H1 (cell line): ENCODE data around the gene NKIRAS2. TPM values are rescaled to one million over a fixed set of nuclear protein-coding genes. Genes with fewer than 3 reads are reported as not detected.
A peak's percentile ranks its signal among the peaks of the same experiment; 100 is the strongest.

Experiments
- CTCF ChIA-PET: fragments of 300-600 bp; sonication (Branson Sonifier 250); formaldehyde crosslinking; loops from one replicate; lab custom pipeline; 2021; ENCODE audit not compliant: partially characterized antibody; lab: Charles Lee
- POLR2A ChIA-PET: fragments of 300-600 bp; sonication (Branson Sonifier 250); formaldehyde crosslinking; loops from one replicate; lab custom pipeline; 2021; ENCODE audit warnings: inconsistent platforms; ENCODE audit not compliant: partially characterized antibody; lab: Charles Lee
- DNase-seq, 2 experiments: peaks; one replicate each; pipeline versions ENCODE4 v3.0.0 to v3.0.0-alpha.2; 2010 to 2022; ENCODE audit warnings: low spot score in 2 of 2, low read depth in 1 of 2, mixed read lengths in 1 of 2
- FAIRE-seq: peaks from 2 replicates; lab custom pipeline; 2011; peaks lifted over from hg19 to GRCh38; lab: Jason Lieb, UNC
- H2AFZ ChIP-seq: 2 replicates; pipeline ENCODE4 v1.8.1; 2012; ENCODE audit warnings: low read length, inconsistent platforms
- H2AK5ac ChIP-seq: 2 replicates; pipeline ENCODE4 v1.6.1; 2013; ENCODE audit warnings: low read depth, low read length
- H2BK120ac ChIP-seq: replicated peaks from 2 replicates; pipeline ENCODE3; 2013; ENCODE audit warnings: low read depth, low read length, inconsistent platforms
- H2BK12ac ChIP-seq: 2 replicates; pipeline ENCODE4 v1.6.1; 2013; ENCODE audit warnings: low read depth, low read length
- H2BK15ac ChIP-seq: 2 replicates; pipeline ENCODE4 v1.6.1; 2013; ENCODE audit warnings: low read length
- H2BK20ac ChIP-seq: 2 replicates; pipeline ENCODE4 v1.6.1; 2013; ENCODE audit warnings: low read length
- H2BK5ac ChIP-seq: 2 replicates; pipeline ENCODE4 v1.6.1; 2013; ENCODE audit warnings: low read depth, low read length
- H3K14ac ChIP-seq: 2 replicates; pipeline ENCODE4 v1.6.1; 2013; ENCODE audit warnings: inconsistent platforms; ENCODE audit not compliant: insufficient read length
- H3K18ac ChIP-seq: 2 replicates; pipeline ENCODE4 v1.6.1; 2013; ENCODE audit warnings: low read length; ENCODE audit errors: extremely low read depth
- H3K23ac ChIP-seq: 2 replicates; pipeline ENCODE4 v1.6.1; 2013; ENCODE audit warnings: inconsistent platforms; ENCODE audit not compliant: insufficient read length
- H3K23me2 ChIP-seq: 2 replicates; pipeline ENCODE4 v1.6.1; 2013; ENCODE audit warnings: low read depth, low read length
- H3K27ac ChIP-seq: 2 replicates; pipeline ENCODE4 v1.6.1; 2011; ENCODE audit warnings: low read depth, low read length, inconsistent platforms
- H3K27me3 ChIP-seq, 4 experiments: replicated peaks in 1 of 4; 1 replicate in 1 of 4; 2 replicates in 3 of 4; pipeline versions ENCODE4 v1.6.1 to v1.8.1; 2011 to 2013; ENCODE audit warnings: low read length in 3 of 4, mild to moderate bottlenecking in 3 of 4, inconsistent platforms in 2 of 4, mixed read lengths in 2 of 4, moderate library complexity in 1 of 4; ENCODE audit not compliant: control insufficient read depth in 3 of 4, insufficient read depth in 3 of 4; ENCODE audit errors: extremely low read depth in 1 of 4
- H3K36me3 ChIP-seq, 4 experiments: 2 replicates each; pipeline versions ENCODE4 v1.6.1 to v1.8.1; 2011 to 2013; ENCODE audit warnings: mild to moderate bottlenecking in 4 of 4, low read length in 3 of 4, moderate library complexity in 2 of 4, control low read depth in 1 of 4, inconsistent platforms in 1 of 4; ENCODE audit not compliant: insufficient read depth in 4 of 4, control insufficient read depth in 2 of 4
- H3K4ac ChIP-seq: replicated peaks from 2 replicates; pipeline ENCODE3; 2013; ENCODE audit warnings: low read length, low read depth, mixed read lengths, inconsistent platforms; ENCODE audit not compliant: insufficient read length
- H3K4me1 ChIP-seq, 4 experiments: replicated peaks in 1 of 4; 1 replicate in 1 of 4; 2 replicates in 3 of 4; pipeline versions ENCODE4 v1.6.1 to v1.8.1; 2011 to 2013; ENCODE audit warnings: low read length in 3 of 4, inconsistent platforms in 2 of 4, mixed read lengths in 1 of 4; ENCODE audit not compliant: insufficient read depth in 4 of 4, control insufficient read depth in 3 of 4
- H3K4me2 ChIP-seq, 2 experiments: 2 replicates each; pipeline versions ENCODE4 v1.6.1 to v1.8.1; 2011 to 2013; ENCODE audit warnings: low read depth in 2 of 2, low read length in 2 of 2, control low read depth in 1 of 2, inconsistent platforms in 1 of 2, mild to moderate bottlenecking in 1 of 2; ENCODE audit not compliant: insufficient read depth in 1 of 2
- H3K4me3 ChIP-seq, 4 experiments: fragments of 200-600, 300-600 bp in 1 of 4; sonication (generic), shearing (Covaris generic), sonication (Bioruptor Twin) in 1 of 4; 2 replicates each; pipeline versions ENCODE4 v1.5.1 to v1.8.1; 2011 to 2016; ENCODE audit warnings: low read length in 4 of 4, low read depth in 3 of 4, control low read depth in 2 of 4, inconsistent platforms in 2 of 4, mild to moderate bottlenecking in 2 of 4, mixed read lengths in 1 of 4, moderate library complexity in 1 of 4; ENCODE audit not compliant: insufficient read depth in 2 of 4; ENCODE audit errors: extremely low read depth in 1 of 4
- H3K56ac ChIP-seq: replicated peaks from 2 replicates; pipeline ENCODE3; 2013; ENCODE audit warnings: low read depth, mild to moderate bottlenecking, mixed read lengths, low read length, inconsistent platforms; ENCODE audit not compliant: insufficient read length
- H3K79me1 ChIP-seq: 2 replicates; pipeline ENCODE4 v1.6.1; 2013; ENCODE audit warnings: low read depth, low read length, control low read depth
- H3K79me2 ChIP-seq, 2 experiments: 2 replicates each; pipeline versions ENCODE4 v1.6.1 to v1.8.1; 2012 to 2013; ENCODE audit warnings: low read length in 2 of 2, mild to moderate bottlenecking in 2 of 2, inconsistent platforms in 1 of 2; ENCODE audit not compliant: insufficient read depth in 2 of 2, control insufficient read depth in 1 of 2
- H3K9ac ChIP-seq, 4 experiments: replicated peaks in 1 of 4; 1 replicate in 1 of 4; 2 replicates in 3 of 4; pipeline versions ENCODE4 v1.6.1 to v1.8.1; 2011 to 2013; ENCODE audit warnings: low read depth in 3 of 4, low read length in 3 of 4, control low read depth in 2 of 4, mild to moderate bottlenecking in 2 of 4, moderate library complexity in 2 of 4, inconsistent platforms in 1 of 4; ENCODE audit errors: extremely low read depth in 1 of 4
- H3K9me3 ChIP-seq, 2 experiments: 2 replicates each; pipeline versions ENCODE4 v1.6.1 to v1.8.1; 2012 to 2013; ENCODE audit warnings: mild to moderate bottlenecking in 2 of 2, moderate library complexity in 2 of 2, control low read depth in 1 of 2, inconsistent platforms in 1 of 2, low read depth in 1 of 2, low read length in 1 of 2, mixed read lengths in 1 of 2; ENCODE audit not compliant: insufficient read depth in 2 of 2
- H4K20me1 ChIP-seq, 2 experiments: replicated peaks in 1 of 2; 2 replicates each; pipeline versions ENCODE3 to v1.8.1; 2011 to 2013; ENCODE audit warnings: inconsistent platforms in 2 of 2, low read length in 2 of 2, mild to moderate bottlenecking in 1 of 2; ENCODE audit not compliant: insufficient read depth in 2 of 2, control insufficient read depth in 1 of 2
- H4K5ac ChIP-seq: 2 replicates; pipeline ENCODE4 v1.6.1; 2013; ENCODE audit warnings: low read length, low read depth, mixed read lengths, inconsistent platforms; ENCODE audit not compliant: insufficient read length
- H4K8ac ChIP-seq: 2 replicates; pipeline ENCODE4 v1.8.0; 2013; ENCODE audit warnings: mild to moderate bottlenecking, moderate library complexity, low read length, inconsistent platforms; ENCODE audit not compliant: insufficient read depth; ENCODE audit errors: extremely low read depth
- H4K91ac ChIP-seq: replicated peaks from 2 replicates; pipeline ENCODE3; 2013; ENCODE audit warnings: low read length, mixed read lengths, inconsistent platforms; ENCODE audit not compliant: insufficient read length
- CEBPB ChIP-seq: IDR thresholded peaks from 2 replicates; pipeline ENCODE4 v1.6.1; 2012; ENCODE audit warnings: low read depth, low read length
- GABPA ChIP-seq: IDR thresholded peaks from 2 replicates; pipeline ENCODE4 v1.6.1; 2011; ENCODE audit warnings: mild to moderate bottlenecking, low read length, moderate library complexity, borderline replicate concordance; ENCODE audit not compliant: insufficient read depth
- JUND ChIP-seq: IDR thresholded peaks from 2 replicates; pipeline ENCODE4 v1.6.1; 2011; ENCODE audit warnings: mild to moderate bottlenecking, improper control_type of control experiment, low read length
- RBBP5 ChIP-seq: IDR thresholded peaks from 2 replicates; pipeline ENCODE4 v1.7.1; 2012; ENCODE audit warnings: low read depth, mild to moderate bottlenecking, inconsistent platforms, low read length, moderate library complexity, borderline replicate concordance
- SP2 ChIP-seq: IDR thresholded peaks from 2 replicates; pipeline ENCODE4 v1.6.1; 2012; ENCODE audit warnings: mild to moderate bottlenecking, low read length, inconsistent platforms
- USF2 ChIP-seq: IDR thresholded peaks from 2 replicates; pipeline ENCODE4 v1.6.1; 2011; ENCODE audit warnings: low read length, improper control_type of control experiment
- WGBS, 2 experiments: shearing (Covaris generic) in 1 of 2; methylation state at CpG; one replicate each; pipeline versions ENCODE4 v1.1.6 to v1.1.7; 2013 to 2015; ENCODE audit warnings: low lambda C conversion rate in 2 of 2, mixed read lengths in 2 of 2, inconsistent platforms in 1 of 2, low coverage in 1 of 2, missing lambda C conversion rate in 1 of 2; ENCODE audit not compliant: insufficient replicate concordance in 2 of 2, insufficient coverage in 1 of 2, insufficient read length in 1 of 2; ENCODE audit errors: extremely low coverage in 1 of 2, missing lambda C conversion rate in 1 of 2; 5-methylcytosine and 5-hydroxymethylcytosine counted together
- polyA plus RNA-seq, 7 experiments: library from polyadenylated mRNA; depleted of rRNA in 3 of 7; stranded (reverse) in 5 of 7; unstranded in 2 of 7; fragments of >200 nt in 5 of 7; fragments of 200-250 nt in 2 of 7; gene quantifications; 1 replicate in 5 of 7; 2 replicates in 1 of 7; 4 replicates in 1 of 7; pipeline versions ENCODE4 v1.2.1 to v1.2.3, GENCODE V29; 2011 to 2013; ENCODE audit warnings: missing spikeins in 2 of 7, mixed read lengths in 2 of 7
- total RNA-seq: library from RNA; stranded (reverse); fragmentation: NEBNext Ultra II Directional; extraction: Animal tissue kit (Norgen Biotek cat#: 25700); gene quantifications from 2 replicates; pipeline ENCODE4 v1.2.1, GENCODE V29; 2021

The NKIRAS2 gene
- total and polyA plus RNA-seq, 2 of the 8 experiments (the other 6 are each of a cell fraction or from before 2014, with no cell fraction given) = 34.5 to 51.1 TPM

DNA sequence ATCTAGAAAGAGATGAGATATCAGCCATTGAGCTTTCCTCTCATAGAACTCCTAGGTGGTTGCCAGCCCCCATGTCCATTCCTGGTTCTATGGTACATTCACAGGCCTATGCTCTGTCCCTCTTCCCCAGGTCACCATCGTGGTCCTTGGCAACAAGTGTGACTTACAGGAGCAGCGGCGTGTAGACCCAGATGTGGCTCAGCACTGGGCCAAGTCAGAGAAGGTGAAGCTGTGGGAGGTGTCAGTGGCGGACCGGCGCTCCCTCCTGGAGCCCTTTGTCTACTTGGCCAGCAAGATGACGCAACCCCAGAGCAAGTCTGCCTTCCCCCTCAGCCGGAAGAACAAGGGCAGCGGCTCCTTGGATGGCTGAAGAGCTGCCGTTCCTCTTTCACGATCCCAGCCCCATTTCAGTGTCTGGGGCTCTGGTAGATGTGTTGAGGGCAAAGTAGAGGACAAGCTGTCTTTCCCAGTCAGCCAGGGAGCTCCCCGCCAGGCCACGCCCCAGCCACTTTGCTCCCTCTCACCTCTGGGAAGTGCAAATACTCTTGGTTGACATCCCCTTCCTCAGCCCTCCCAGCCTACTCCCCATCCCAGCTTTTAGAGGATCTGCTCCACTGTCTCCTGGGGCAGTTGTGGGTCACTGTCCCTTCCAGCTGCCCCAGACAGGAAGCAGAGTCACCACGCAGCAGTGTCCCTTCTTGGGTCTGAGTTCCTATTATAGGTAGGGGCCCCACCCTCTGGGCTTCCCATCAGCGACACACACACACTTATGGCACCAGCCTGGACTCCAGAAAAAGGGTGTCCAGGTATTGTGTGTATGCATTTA is 3.8 kb downstream of the NKIRAS2 start:
- no peak overlapping the region for H3K4me3 ChIP-seq
- no peak overlapping the region for H2AFZ ChIP-seq
- no peak overlapping the region for H3K23ac ChIP-seq
- no peak for DNase-seq
- no peaks in the 10 kb centered on the region for H3K9me3 ChIP-seq
- H2BK120ac ChIP-seq = no peak overlapping the region
- no peak for FAIRE-seq
- no peak overlapping the region for H3K4me2 ChIP-seq
- peak overlapping the region; percentile 22; the same call in 1 of the 2 replicates for H4K8ac ChIP-seq
- no peak overlapping the region; the same call in 1 of the 2 replicates for H3K18ac ChIP-seq
- POLR2A ChIA-PET = interaction anchor here (0.7 to 6.0 kb wide), 10 partner anchors 7 to 500 kb away, joined by 4 to 51 read pairs (median 4); partner anchors contain the start of genes CNP, DHX58, DNAJC7 and ZNF385C
- H4K91ac ChIP-seq = no peak overlapping the region
- peak overlapping the region; percentile 56; the same call in 1 of the 2 replicates for H2BK5ac ChIP-seq
- H2AK5ac ChIP-seq = no peak overlapping the region; the same call in 1 of the 2 replicates
- H3K23me2 ChIP-seq = peaks cover 6% of the 10 kb centered on the region; the same call in 1 of the 2 replicates
- no peak overlapping the region for H3K9ac ChIP-seq
- no peaks in the 10 kb centered on the region for H4K20me1 ChIP-seq
- 89% methylated on average over 15 of the region's 15 CpGs; no CpG with 5 or more reads in 1 of the 2 experiments for WGBS, 2 experiments
- H3K27ac ChIP-seq = no peak overlapping the region
- H3K79me2 ChIP-seq = peaks cover 7 to 15% of the 10 kb centered on the region in 2 experiments
- H2BK15ac ChIP-seq = no peak overlapping the region
- no peak overlapping the region for H4K5ac ChIP-seq
- TF ChIP-seq JUND (no peak), USF2 (no peak), SP2 (no peak), GABPA (no peak), CEBPB (peak; percentile 62), RBBP5 (no peak)
- CTCF ChIA-PET = interaction anchor here (0.5 to 38.8 kb wide), 20 partner anchors 7 to 504 kb away, joined by 3 to 1084 read pairs (median 4); partner anchors contain the start of genes DHX58, DNAJC7, HSPB9 and KAT2A
- no peaks in the 10 kb centered on the region for H3K27me3 ChIP-seq
- 0 out of 2 replicates have a peak, but pooled peaks cover 2% of the 10 kb centered on the region for H3K79me1 ChIP-seq
- H3K56ac ChIP-seq = no peak overlapping the region
- peaks cover 13 to 30% (median 15%) of the 10 kb centered on the region in 4 experiments; a peak in 6 of 8 replicates for H3K36me3 ChIP-seq
- no peak overlapping the region for H3K14ac ChIP-seq
- H3K4ac ChIP-seq = no peak overlapping the region
- no peak overlapping the region for H2BK20ac ChIP-seq
- peaks cover 2 to 16% (median 5%) of the 10 kb centered on the region in 4 experiments for H3K4me1 ChIP-seq
- H2BK12ac ChIP-seq = no peak overlapping the region
